ENCODE results near the gene FOXL2NB. TPM values are rescaled to one million over a fixed set of nuclear protein-coding genes. Genes with fewer than 3 reads are reported as not detected.

FOXL2NB gene
- not detected in 2 replicates for total RNA-seq

DNA sequence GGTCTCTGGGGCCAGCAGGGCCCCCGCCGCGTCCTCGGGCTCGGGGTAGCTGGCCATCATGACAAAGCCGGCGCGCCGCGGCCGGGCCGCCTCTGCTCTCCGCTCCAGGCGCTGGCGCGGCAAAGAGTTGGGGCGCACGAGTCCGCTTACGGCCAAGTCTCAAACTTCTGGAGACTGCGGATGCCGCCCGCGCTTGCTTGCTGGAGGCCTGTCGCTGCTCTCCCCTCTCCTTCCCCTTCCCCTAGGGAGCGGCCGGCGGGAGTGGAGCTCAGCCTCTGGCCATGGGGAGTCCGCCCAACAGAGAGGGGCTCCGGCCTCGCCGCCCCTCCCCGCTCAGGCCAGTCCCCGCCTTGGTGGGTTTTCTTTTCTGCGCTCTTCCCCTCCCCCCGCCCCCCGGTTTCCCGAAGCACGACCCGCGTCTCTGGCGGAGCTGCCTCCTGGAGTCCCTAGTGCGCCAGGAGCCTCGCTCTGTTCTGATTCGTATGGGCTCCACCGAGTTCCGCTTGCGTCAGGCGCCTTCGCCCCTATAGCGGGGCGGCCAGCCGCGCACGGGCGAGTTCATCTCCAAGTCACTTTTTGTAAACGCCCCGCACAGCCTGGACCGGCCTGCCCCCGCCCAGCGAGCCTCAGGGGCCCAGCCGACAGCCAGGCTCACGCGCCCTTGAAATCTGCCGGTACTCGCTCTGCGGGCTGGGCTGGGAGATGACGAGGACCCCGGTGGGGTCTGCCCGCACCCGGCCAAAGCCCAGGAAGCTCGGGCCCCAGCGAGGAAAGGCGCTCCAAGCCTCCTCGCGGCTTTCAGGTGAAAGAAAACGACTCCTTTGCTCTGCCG is at the start of gene FOXL2NB, which contains the start of gene FOXL2:
TSS of gene FOXL2NB (plus strand) at position 555 of the 832 bp plus-strand sequence. CDS start at position 703, 148 bp downstream.
TSS of gene FOXL2 (minus strand) at position 475 of the 832 bp plus-strand sequence. CDS start at position 60, 415 bp downstream.

Other genes with a start within 250 kb of the FOXL2NB start
- 7.9 and 13.2 TPM in 2 replicates for gene PIK3CB, start 112.3 kb upstream of the FOXL2NB start, total RNA-seq
- gene FOXL2, start 80 bp upstream of the FOXL2NB start, total RNA-seq: not detected in 2 replicates
- not detected in 2 replicates for gene PRR23A, start 59.1 kb downstream of the FOXL2NB start, total RNA-seq
- not detected in 2 replicates for gene PRR23B, start 73.7 kb downstream of the FOXL2NB start, total RNA-seq
- gene PRR23C, start 97.7 kb downstream of the FOXL2NB start, total RNA-seq: not detected in 2 replicates

Data from aortic smooth muscle cell (primary cell).